Uterus (tissue), 4 donors: ENCODE measurements around the gene CDSN. TPM values are rescaled to one million over a fixed set of nuclear protein-coding genes. Genes with fewer than 3 reads are reported as not detected.

Experiments
- DNase-seq, 2 donors: peaks; one replicate each; pipeline ENCODE4 v3.0.0-alpha.2; 2019 to 2020
- H3K27ac ChIP-seq, 2 donors: fragments of 200-600 bp; sonication (generic); 1 replicate in 1 of 2; 2 replicates in 1 of 2; pipeline ENCODE4 v1.5.1; 2016 to 2018
- H3K27me3 ChIP-seq, 2 donors: fragments of 200-600 bp; sonication (generic); one replicate each; pipeline ENCODE4 v1.5.1; 2018 to 2019; ENCODE audit warnings: control low read depth in 1 of 2
- H3K36me3 ChIP-seq, 2 donors: fragments of 200-600 bp; sonication (generic); one replicate each; pipeline ENCODE4 v1.5.1; 2019; ENCODE audit warnings: control low read depth in 1 of 2
- H3K4me1 ChIP-seq, 2 donors: fragments of 200-600 bp; sonication (generic); one replicate each; pipeline ENCODE4 v1.5.1; 2018 to 2019; ENCODE audit warnings: control low read depth in 1 of 2
- H3K4me3 ChIP-seq, 2 donors: fragments of 200-600 bp; sonication (generic); 1 replicate in 1 of 2; 2 replicates in 1 of 2; pipeline ENCODE4 v1.5.1; 2018 to 2019; ENCODE audit warnings: mild to moderate bottlenecking in 1 of 2
- H3K9me3 ChIP-seq, 2 donors: fragments of 200-600 bp; sonication (generic); one replicate each; pipeline ENCODE4 v1.5.1; 2019; ENCODE audit warnings: control low read depth in 1 of 2
- POLR2A ChIP-seq, 2 donors: fragments of 450-650 bp; IDR thresholded peaks; one replicate each; pipeline ENCODE4 v1.6.1; 2016; ENCODE audit warnings: antibody characterized with exemption in 2 of 2, mild to moderate bottlenecking in 1 of 2, moderate library complexity in 1 of 2
- intact Hi-C: fragments of 100-400 bp; cut with DNase I; formaldehyde crosslinking; loops from one replicate; pipeline ENCODE4 v1.15.1; 2023; ENCODE audit warnings: low total_unique reads
- total RNA-seq, 4 donors: library from RNA; depleted of rRNA in 3 of 4; stranded (reverse); fragments of >200 nt in 3 of 4; gene quantifications; one replicate each; pipeline versions ENCODE4 v1.1.0 to v1.2.4, GENCODE V29; 2014 to 2023
- TF ChIP-seq, protein P1 (sequence below), 4 experiments: fragments of 200-600 bp in 2 of 4; fragments of 450-650 bp in 2 of 4; sonication (generic) in 2 of 4; IDR thresholded peaks; one replicate each; pipeline ENCODE4 v1.5.1; 2016 to 2019; ENCODE audit warnings: antibody characterized with exemption in 4 of 4, mild to moderate bottlenecking in 2 of 4, moderate library complexity in 1 of 4
- donor health status: DM: yes; HTN: yes; CAD: no.

The CDSN gene
- total RNA-seq, 4 donors from 2014 or later: 0.28 TPM; not detected in 3

GRCh38 chr6:31163922-31164321 is 43.7 kb upstream of the CDSN start:
- no peaks in the 10 kb centered on the region for H3K27me3 ChIP-seq
- H3K36me3 ChIP-seq: no peaks in the 10 kb centered on the region
- intact Hi-C loops: no loop called here
- no peaks in the 10 kb centered on the region for H3K9me3 ChIP-seq
- no peaks in the 10 kb centered on the region for H3K4me1 ChIP-seq
- no peak for DNase-seq
- TF ChIP-seq, protein P1, sequence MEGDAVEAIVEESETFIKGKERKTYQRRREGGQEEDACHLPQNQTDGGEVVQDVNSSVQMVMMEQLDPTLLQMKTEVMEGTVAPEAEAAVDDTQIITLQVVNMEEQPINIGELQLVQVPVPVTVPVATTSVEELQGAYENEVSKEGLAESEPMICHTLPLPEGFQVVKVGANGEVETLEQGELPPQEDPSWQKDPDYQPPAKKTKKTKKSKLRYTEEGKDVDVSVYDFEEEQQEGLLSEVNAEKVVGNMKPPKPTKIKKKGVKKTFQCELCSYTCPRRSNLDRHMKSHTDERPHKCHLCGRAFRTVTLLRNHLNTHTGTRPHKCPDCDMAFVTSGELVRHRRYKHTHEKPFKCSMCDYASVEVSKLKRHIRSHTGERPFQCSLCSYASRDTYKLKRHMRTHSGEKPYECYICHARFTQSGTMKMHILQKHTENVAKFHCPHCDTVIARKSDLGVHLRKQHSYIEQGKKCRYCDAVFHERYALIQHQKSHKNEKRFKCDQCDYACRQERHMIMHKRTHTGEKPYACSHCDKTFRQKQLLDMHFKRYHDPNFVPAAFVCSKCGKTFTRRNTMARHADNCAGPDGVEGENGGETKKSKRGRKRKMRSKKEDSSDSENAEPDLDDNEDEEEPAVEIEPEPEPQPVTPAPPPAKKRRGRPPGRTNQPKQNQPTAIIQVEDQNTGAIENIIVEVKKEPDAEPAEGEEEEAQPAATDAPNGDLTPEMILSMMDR (IDR thresholded peaks at IDR 0.05): no peak
- TF ChIP-seq POLR2A (IDR thresholded peaks at IDR 0.05): no peak
- H3K4me3 ChIP-seq: no peak overlapping the region
- no peak overlapping the region for H3K27ac ChIP-seq

GRCh38 chr6:31162463-31163165 is 42.4 kb upstream of the CDSN start:
- no peaks in the 10 kb centered on the region for H3K27me3 ChIP-seq
- H3K4me3 ChIP-seq: no peak overlapping the region
- H3K9me3 ChIP-seq: no peaks in the 10 kb centered on the region
- TF ChIP-seq, protein P1 (IDR thresholded peaks at IDR 0.05): no peak
- TF ChIP-seq POLR2A (IDR thresholded peaks at IDR 0.05): no peak
- no peaks in the 10 kb centered on the region for H3K4me1 ChIP-seq
- H3K36me3 ChIP-seq: no peaks in the 10 kb centered on the region
- DNase-seq: no peak
- intact Hi-C loops: no loop called here
- H3K27ac ChIP-seq: no peak overlapping the region

- H3K4me1 ChIP-seq: no peaks in the 10 kb centered on the region
- intact Hi-C loops: no loop called here
- H3K4me3 ChIP-seq: no peak overlapping the region
- H3K27me3 ChIP-seq: no peaks in the 10 kb centered on the region
- no peaks in the 10 kb centered on the region for H3K9me3 ChIP-seq
- H3K36me3 ChIP-seq: no peaks in the 10 kb centered on the region
- no peak overlapping the region for H3K27ac ChIP-seq
- DNase-seq: no peak
- no peak for TF ChIP-seq POLR2A (IDR thresholded peaks at IDR 0.05)
- TF ChIP-seq, protein P1 (IDR thresholded peaks at IDR 0.05): no peak
Observed at GRCh38 chr6:31161216-31162126, 41.2 kb upstream of the CDSN start.

GRCh38 chr6:31158863-31159855 is 38.9 kb upstream of the CDSN start:
- Histone ChIP-seq H3K27me3 (no peaks in the 10 kb centered on the region), H3K9me3 (no peaks in the 10 kb centered on the region), H3K27ac (peak overlapping the region; percentile 45 to 72), H3K4me1 (no peaks in the 10 kb centered on the region), H3K4me3 (peak overlapping the region; percentile 69 to 78), H3K36me3 (no peaks in the 10 kb centered on the region)
- intact Hi-C loops: no loop called here
- no peak for TF ChIP-seq POLR2A (IDR thresholded peaks at IDR 0.05)
- TF ChIP-seq, protein P1 (IDR thresholded peaks at IDR 0.05): no peak
- DNase-seq: no peak
